GM19193 (cell line): Measurements from ENCODE around the gene DCTPP1.

Experiments
- POLR2A ChIP-seq: IDR thresholded peaks from 4 replicates; pipeline ENCODE4 v1.6.1; 2011; ENCODE audit not compliant: insufficient read depth, insufficient read length; ENCODE audit errors: extremely low read depth

Gene DCTPP1

GRCh38 chr16:30398661-30399434 is 31.0 kb downstream of the DCTPP1 start:
- no peak for TF ChIP-seq POLR2A

GRCh38 chr16:30397776-30398660 is 31.8 kb downstream of the DCTPP1 start:
- TF ChIP-seq POLR2A, result no peak

- TF ChIP-seq POLR2A, result no peak
These were observed 32.8 kb downstream of the DCTPP1 start for GRCh38 chr16:30397056-30397455.

- TF ChIP-seq POLR2A, result no peak
These were observed 33.7 kb downstream of the DCTPP1 start for GRCh38 chr16:30395992-30396585.

- peak; percentile 61 for TF ChIP-seq POLR2A
These were observed 34.5 kb downstream of the DCTPP1 start, which contains the start of gene ZNF48 for GRCh38 chr16:30395155-30395991. TSS of gene ZNF48 (plus strand) at chr16:30395420. CDS start at chr16:30395795, 375 bp downstream.

- TF ChIP-seq POLR2A, result no peak
These were observed 35.2 kb downstream of the DCTPP1 start for GRCh38 chr16:30394592-30395154.

- no peak for TF ChIP-seq POLR2A
These were observed 46.3 kb downstream of the DCTPP1 start for GRCh38 chr16:30383521-30383920.

- peak; percentile 83 for TF ChIP-seq POLR2A
These were observed 47.5 kb downstream of the DCTPP1 start, which contains the start of gene SEPTIN1 for GRCh38 chr16:30382111-30382881. TSS of gene SEPTIN1 (minus strand) at chr16:30382561. CDS start at chr16:30382542, 19 bp downstream.

- TF ChIP-seq POLR2A, result no peak
These were observed 48.4 kb downstream of the DCTPP1 start for GRCh38 chr16:30381291-30382041.

- no peak for TF ChIP-seq POLR2A
These were observed 49.0 kb downstream of the DCTPP1 start for GRCh38 chr16:30380803-30381208.

GRCh38 chr16:30380072-30380802 is 49.6 kb downstream of the DCTPP1 start:
- no peak for TF ChIP-seq POLR2A

GRCh38 chr16:30379158-30379783 is 50.6 kb downstream of the DCTPP1 start:
- TF ChIP-seq POLR2A, result no peak
